Vagina (tissue), 2 donors: Measurements from ENCODE around the gene RPL19.

Source experiments
- CTCF ChIP-seq, 3 experiments: fragments of 450-650 bp in 2 of 3; fragments of 200-600 bp in 1 of 3; sonication (generic) in 1 of 3; IDR thresholded peaks; one replicate each; pipeline ENCODE4 v1.5.1; 2017 to 2019; ENCODE audit warnings: antibody characterized with exemption in 3 of 3, mild to moderate bottlenecking in 2 of 3, moderate library complexity in 2 of 3
- POLR2A ChIP-seq, 2 donors: fragments of 450-650 bp; IDR thresholded peaks; one replicate each; pipeline ENCODE4 v1.6.1; 2017; ENCODE audit warnings: antibody characterized with exemption in 2 of 2, mild to moderate bottlenecking in 2 of 2, moderate library complexity in 2 of 2
- POLR2AphosphoS5 ChIP-seq, 2 donors: sonication (generic); formaldehyde crosslinking; IDR thresholded peaks; one replicate each; pipeline ENCODE4 v1.9.0; 2017; ENCODE audit warnings: antibody characterized with exemption in 2 of 2, mild to moderate bottlenecking in 2 of 2, low read depth in 1 of 2; ENCODE audit not compliant: insufficient read depth in 1 of 2

- TF ChIP-seq CTCF (IDR thresholded peaks at IDR 0.05) (no peak), POLR2A (IDR thresholded peaks at IDR 0.05) (no peak), POLR2AphosphoS5 (IDR thresholded peaks at IDR 0.05; ENCODE audit: insufficient read depth in 1 of 2, low read depth in 1 of 2) (no peak)
Observed at GRCh38 chr17:39186481-39187002, 13.5 kb upstream of the RPL19 start.
